Dedifferentiated amniotic fluid mesenchymal stem cell (primary cell): ENCODE measurements around the gene KPNB1.

Experiments used
- DNase-seq: peaks from one replicate; pipeline ENCODE4 v3.0.0-alpha.2; 2016; ENCODE audit errors: extremely low spot score

The KPNB1 gene

GRCh38 chr17:47636273-47637030, 13.3 kb upstream of the KPNB1 start:
- DNase-seq, result no peak

- DNase-seq, result no peak
Observed at GRCh38 chr17:47638903-47639302, 10.8 kb upstream of the KPNB1 start.

- no peak for DNase-seq
Observed at GRCh38 chr17:47640076-47640475, 9.6 kb upstream of the KPNB1 start.

GRCh38 chr17:47641202-47641601, 8.5 kb upstream of the KPNB1 start:
- DNase-seq, result no peak

- no peak for DNase-seq
Observed at GRCh38 chr17:47643116-47643515, 6.6 kb upstream of the KPNB1 start.

GRCh38 chr17:47644324-47644723, 5.4 kb upstream of the KPNB1 start:
- DNase-seq, result no peak

- no peak for DNase-seq
Observed at GRCh38 chr17:47649972-47650524, 329 bp downstream of the KPNB1 start.

GRCh38 chr17:47650525-47651522, 1.1 kb downstream of the KPNB1 start:
- peak; percentile 93 for DNase-seq

GRCh38 chr17:47651704-47652103, 2.0 kb downstream of the KPNB1 start:
- DNase-seq, result no peak

GRCh38 chr17:47652570-47652969, 2.9 kb downstream of the KPNB1 start:
- no peak for DNase-seq

GRCh38 chr17:47653442-47653841, 3.7 kb downstream of the KPNB1 start:
- DNase-seq, result no peak

GRCh38 chr17:47654991-47655390, 5.3 kb downstream of the KPNB1 start:
- no peak for DNase-seq

- DNase-seq, result no peak
Observed at GRCh38 chr17:47660064-47660492, 10.4 kb downstream of the KPNB1 start.

- peak; percentile 44 for DNase-seq
Observed at GRCh38 chr17:47663912-47664623, 14.3 kb downstream of the KPNB1 start.

GRCh38 chr17:47664624-47664941, 14.9 kb downstream of the KPNB1 start:
- DNase-seq, result no peak

GRCh38 chr17:47665655-47666054, 15.9 kb downstream of the KPNB1 start:
- no peak for DNase-seq

GRCh38 chr17:47669081-47669480, 19.4 kb downstream of the KPNB1 start:
- DNase-seq, result no peak

- DNase-seq, result no peak
Observed at GRCh38 chr17:47670064-47670463, 20.3 kb downstream of the KPNB1 start.

GRCh38 chr17:47674499-47674898, 24.8 kb downstream of the KPNB1 start:
- no peak for DNase-seq

- no peak for DNase-seq
Observed at GRCh38 chr17:47675380-47676198, 25.9 kb downstream of the KPNB1 start.

GRCh38 chr17:47676199-47676472, 26.4 kb downstream of the KPNB1 start:
- no peak for DNase-seq
